Astrocyte (in vitro differentiated cells and primary cell): ENCODE data around the gene CADPS. TPM values are rescaled to one million over a fixed set of nuclear protein-coding genes. Genes with fewer than 3 reads are reported as not detected.

ENCODE experiments used
- DNase-seq: peaks from one replicate; pipeline ENCODE4 v3.0.0-alpha.2; 2010; ENCODE audit warnings: low read depth
- FAIRE-seq: peaks from 2 replicates; lab custom pipeline; 2011; peaks lifted over from hg19 to GRCh38; lab: Jason Lieb, UNC
- H2AFZ ChIP-seq: 2 replicates; pipeline ENCODE4 v1.6.0; 2012; ENCODE audit warnings: low read depth, low read length, inconsistent platforms
- H3K27ac ChIP-seq: 2 replicates; pipeline ENCODE4 v1.5.1; 2011; ENCODE audit warnings: low read depth, low read length, inconsistent platforms
- H3K27me3 ChIP-seq: 2 replicates; pipeline ENCODE4 v1.6.0; 2011; ENCODE audit warnings: low read length, inconsistent platforms; ENCODE audit not compliant: insufficient read depth
- H3K36me3 ChIP-seq: 2 replicates; pipeline ENCODE4 v1.5.1; 2011; ENCODE audit warnings: low read length, inconsistent platforms; ENCODE audit not compliant: insufficient read depth
- H3K4me1 ChIP-seq: 2 replicates; pipeline ENCODE4 v1.5.1; 2011; ENCODE audit warnings: low read length, inconsistent platforms; ENCODE audit not compliant: insufficient read depth
- H3K4me2 ChIP-seq: 2 replicates; pipeline ENCODE4 v1.6.0; 2012; ENCODE audit warnings: low read length, inconsistent platforms
- H3K4me3 ChIP-seq: 2 replicates; pipeline ENCODE4 v1.5.1; 2011; ENCODE audit warnings: low read depth, mild to moderate bottlenecking, low read length, inconsistent platforms; ENCODE audit not compliant: insufficient read depth
- H3K79me2 ChIP-seq: 2 replicates; pipeline ENCODE4 v1.6.0; 2012; ENCODE audit warnings: mild to moderate bottlenecking, low read length, inconsistent platforms; ENCODE audit not compliant: insufficient read depth
- H3K9ac ChIP-seq: 2 replicates; pipeline ENCODE4 v1.6.0; 2012; ENCODE audit warnings: mild to moderate bottlenecking, low read length, inconsistent platforms
- H3K9me3 ChIP-seq: 2 replicates; pipeline ENCODE4 v1.5.1; 2012; ENCODE audit warnings: low read depth, mild to moderate bottlenecking, low read length, inconsistent platforms; ENCODE audit not compliant: insufficient read depth
- H4K20me1 ChIP-seq: 2 replicates; pipeline ENCODE4 v1.6.0; 2012; ENCODE audit warnings: low read length, inconsistent platforms; ENCODE audit not compliant: insufficient read depth
- H3K27ac Mint-ChIP-seq: one replicate; pipeline ENCODE4 v1.8.0; 2021; ENCODE audit warnings: mild to moderate bottlenecking, mixed read lengths; ENCODE audit not compliant: unreplicated experiment
- H3K27me3 Mint-ChIP-seq: one replicate; pipeline ENCODE4 v1.8.0; 2021; ENCODE audit warnings: low read depth, mixed read lengths; ENCODE audit not compliant: unreplicated experiment
- H3K36me3 Mint-ChIP-seq: one replicate; pipeline ENCODE4 v1.8.0; 2021; ENCODE audit warnings: low read depth, mixed read lengths; ENCODE audit not compliant: unreplicated experiment
- H3K4me1 Mint-ChIP-seq: one replicate; pipeline ENCODE4 v1.8.0; 2021; ENCODE audit warnings: low read depth, mixed read lengths; ENCODE audit not compliant: unreplicated experiment
- H3K4me3 Mint-ChIP-seq: one replicate; pipeline ENCODE4 v1.8.0; 2021; ENCODE audit warnings: mild to moderate bottlenecking, moderate library complexity, mixed read lengths; ENCODE audit not compliant: unreplicated experiment
- H3K9me3 Mint-ChIP-seq: one replicate; pipeline ENCODE4 v1.8.0; 2021; ENCODE audit warnings: mild to moderate bottlenecking, mixed read lengths; ENCODE audit not compliant: unreplicated experiment
- CTCF ChIP-seq: IDR thresholded peaks from 2 replicates; pipeline ENCODE4 v1.5.1; 2011; ENCODE audit warnings: low read depth, mild to moderate bottlenecking, inconsistent platforms, low read length, moderate library complexity; ENCODE audit not compliant: insufficient read depth
- EZH2 ChIP-seq: IDR thresholded peaks from 2 replicates; pipeline ENCODE4 v1.6.1; 2012; ENCODE audit warnings: mild to moderate bottlenecking, low read length, inconsistent platforms; ENCODE audit not compliant: insufficient read depth
- total RNA-seq: library from RNA; stranded (reverse); gene quantifications from 2 replicates; pipeline ENCODE4 v1.2.1, GENCODE V29; 2021

Gene CADPS
- total RNA-seq, 1 donor from 2014 or later, result 5.4 TPM

- H3K27ac ChIP-seq, result no peak overlapping the region
- H3K27ac Mint-ChIP-seq, result no peak overlapping the region
- H3K27me3 ChIP-seq, result no peaks in the 10 kb centered on the region
- no peak for DNase-seq
- H3K9me3 Mint-ChIP-seq, result no peaks in the 10 kb centered on the region
- peaks cover 1% of the 10 kb centered on the region for H3K4me1 Mint-ChIP-seq
- no peak overlapping the region for H3K4me3 Mint-ChIP-seq
- H4K20me1 ChIP-seq, result no peaks in the 10 kb centered on the region
- H3K79me2 ChIP-seq, result no peaks in the 10 kb centered on the region
- H3K36me3 Mint-ChIP-seq, result no peaks in the 10 kb centered on the region
- H3K4me3 ChIP-seq, result no peak overlapping the region
- H3K4me1 ChIP-seq, result no peaks in the 10 kb centered on the region
- no peaks in the 10 kb centered on the region for H3K9me3 ChIP-seq
- no peak overlapping the region for H2AFZ ChIP-seq
- H3K27me3 Mint-ChIP-seq, result peaks cover 3% of the 10 kb centered on the region
- H3K36me3 ChIP-seq, result no peaks in the 10 kb centered on the region
- TF ChIP-seq CTCF (no peak), EZH2 (no peak)
- no peak overlapping the region for H3K4me2 ChIP-seq
- no peak overlapping the region for H3K9ac ChIP-seq
- no peak for FAIRE-seq
Measured at GRCh38 chr3:62805580-62806277, 69.5 kb downstream of the CADPS start.

- H2AFZ ChIP-seq, result no peak overlapping the region
- H3K27ac Mint-ChIP-seq, result no peak overlapping the region
- FAIRE-seq, result no peak
Measured at GRCh38 chr3:62805106-62805505, 70.1 kb downstream of the CADPS start.

More at GRCh38 chr3:62805106-62805505, 70.1 kb downstream of the CADPS start:
- no peaks in the 10 kb centered on the region for H3K4me1 ChIP-seq
- Mint-ChIP-seq H3K27me3 (peaks cover 3% of the 10 kb centered on the region), H3K4me3 (no peak overlapping the region), H3K36me3 (no peaks in the 10 kb centered on the region), H3K4me1 (peaks cover 1% of the 10 kb centered on the region), H3K9me3 (no peaks in the 10 kb centered on the region)
- no peaks in the 10 kb centered on the region for H3K79me2 ChIP-seq
- H3K27ac ChIP-seq, result no peak overlapping the region
- H4K20me1 ChIP-seq, result no peaks in the 10 kb centered on the region
- H3K36me3 ChIP-seq, result no peaks in the 10 kb centered on the region
- no peak overlapping the region for H3K4me3 ChIP-seq
- no peaks in the 10 kb centered on the region for H3K9me3 ChIP-seq
- no peaks in the 10 kb centered on the region for H3K27me3 ChIP-seq
- DNase-seq, result no peak
- H3K9ac ChIP-seq, result no peak overlapping the region
- H3K4me2 ChIP-seq, result no peak overlapping the region
- TF ChIP-seq EZH2, result no peak
- TF ChIP-seq CTCF, result no peak
